Measurements from ENCODE around the gene LOXL1.

- TF ChIP-seq CTCF (conservative IDR thresholded peaks at IDR 0.05 in 1 of 2, IDR thresholded peaks at IDR 0.05 in 1 of 2; ENCODE audit: low read depth in 1 of 2, low read length in 2 of 2) (no peak), EZH2 (IDR thresholded peaks at IDR 0.05; ENCODE audit: low read length, missing control alignments) (no peak)
These were observed 15.5 kb upstream of the LOXL1 start for GRCh38 chr15:73910522-73911303.
